ENCODE data around the gene EPHB3. TPM values are rescaled to one million over a fixed set of nuclear protein-coding genes. Genes with fewer than 3 reads are reported as not detected.

Gene EPHB3
- total and polyA plus RNA-seq, 4 experiments from 2014 or later: 0.04 to 0.79 (median 0.48) TPM

GRCh38 chr3:184538666-184539431 lies 22.7 kb upstream of the EPHB3 start:
- Mint-ChIP-seq H3K27ac (no peak overlapping the region), H3K9me3 (peaks cover 0 to 2% (median 0%) of the 10 kb centered on the region in 8 donors), H3K4me1 (peaks cover 5 to 9% (median 7%) of the 10 kb centered on the region in 4 donors), H3K36me3 (no peaks in the 10 kb centered on the region), H3K27me3 (peaks cover 8 to 29% of the 10 kb centered on the region in 2 donors), H3K4me3 (no peak overlapping the region)
- no peak for DNase-seq
- H3K9me3 ChIP-seq (ENCODE audit: control insufficient read depth in 1 of 2, low read length in 2 of 2): no peaks in the 10 kb centered on the region
- intact Hi-C loops (cut with micrococcal nuclease): no loop called here
- CTCF ChIA-PET (ENCODE audit: partially characterized antibody): interaction anchor here (0.6 to 8.5 kb wide), 14 partner anchors 10 to 1250 kb away, joined by 3 to 68 read pairs (median 4); no protein-coding TSS in a partner anchor
- H3K4me1 ChIP-seq (ENCODE audit: insufficient read depth, low read length): peaks cover 8% of the 10 kb centered on the region
- H3K27ac ChIP-seq (ENCODE audit: low read depth, low read length): no peak overlapping the region
- no peaks in the 10 kb centered on the region for H3K36me3 ChIP-seq (ENCODE audit: insufficient read depth, low read length)
- H3K27me3 ChIP-seq (ENCODE audit: insufficient read depth, low read length): peaks cover 5% of the 10 kb centered on the region
- no peak overlapping the region for H3K4me3 ChIP-seq (ENCODE audit: low read length in 2 of 2)
- POLR2A ChIA-PET (ENCODE audit: partially characterized antibody): no interaction called here

- no peak overlapping the region for H3K4me3 Mint-ChIP-seq
- H3K27ac ChIP-seq (ENCODE audit: low read depth, low read length): no peak overlapping the region
- H3K4me1 ChIP-seq (ENCODE audit: insufficient read depth, low read length): peaks cover 12% of the 10 kb centered on the region
- POLR2A ChIA-PET (ENCODE audit: partially characterized antibody): no interaction called here
- peaks cover 0 to 2% (median 0%) of the 10 kb centered on the region in 8 donors for H3K9me3 Mint-ChIP-seq
- no peaks in the 10 kb centered on the region for H3K36me3 ChIP-seq (ENCODE audit: insufficient read depth, low read length)
- peaks cover 11 to 32% of the 10 kb centered on the region in 2 donors for H3K27me3 Mint-ChIP-seq
- H3K27ac Mint-ChIP-seq: no peak overlapping the region
- peaks cover 5% of the 10 kb centered on the region for H3K27me3 ChIP-seq (ENCODE audit: insufficient read depth, low read length)
- no peaks in the 10 kb centered on the region for H3K36me3 Mint-ChIP-seq
- intact Hi-C loops (cut with micrococcal nuclease): loop anchor here (10.0 kb wide), 1 partner anchor 405 kb away; the partner anchor contains the start of gene EIF2B5
- H3K4me3 ChIP-seq (ENCODE audit: low read length in 2 of 2): no peak overlapping the region
- no peaks in the 10 kb centered on the region for H3K9me3 ChIP-seq (ENCODE audit: control insufficient read depth in 1 of 2, low read length in 2 of 2)
- DNase-seq: no peak
- H3K4me1 Mint-ChIP-seq: peaks cover 9 to 13% (median 11%) of the 10 kb centered on the region in 4 donors
- CTCF ChIA-PET (ENCODE audit: partially characterized antibody): interaction anchor here (0.7 to 8.5 kb wide), 21 partner anchors 9 to 656 kb away, joined by 3 to 68 read pairs (median 5); partner anchors contain the start of gene PARL
These were observed 21.7 kb upstream of the EPHB3 start for GRCh38 chr3:184539801-184540435.

- ChIA-PET POLR2A (ENCODE audit: partially characterized antibody) (interaction anchor here (0.8 kb wide), 1 partner anchor 83 kb away, joined by 3 read pairs; no protein-coding TSS in a partner anchor), CTCF (ENCODE audit: partially characterized antibody) (interaction anchor here (0.7 to 8.5 kb wide), 30 partner anchors 10 to 657 kb away, joined by 3 to 68 read pairs (median 4); partner anchors contain the start of gene PARL)
- Histone ChIP-seq H3K27ac (ENCODE audit: low read depth, low read length) (no peak overlapping the region), H3K27me3 (ENCODE audit: insufficient read depth, low read length) (peaks cover 5% of the 10 kb centered on the region), H3K4me1 (ENCODE audit: insufficient read depth, low read length) (peaks cover 12% of the 10 kb centered on the region), H3K4me3 (ENCODE audit: low read length in 2 of 2) (no peak overlapping the region), H3K36me3 (ENCODE audit: insufficient read depth, low read length) (no peaks in the 10 kb centered on the region), H3K9me3 (ENCODE audit: control insufficient read depth in 1 of 2, low read length in 2 of 2) (no peaks in the 10 kb centered on the region)
- no peaks in the 10 kb centered on the region for H3K36me3 Mint-ChIP-seq
- peaks cover 9 to 13% (median 11%) of the 10 kb centered on the region in 4 donors for H3K4me1 Mint-ChIP-seq
- DNase-seq: peak; percentile 68 to 74 (median 69)
- intact Hi-C loops (cut with micrococcal nuclease): loop anchor here (10.0 kb wide), 1 partner anchor 406 kb away; the partner anchor contains the start of gene EIF2B5
- no peaks in the 10 kb centered on the region for H3K9me3 Mint-ChIP-seq
- peak overlapping the region in 1 of 8 donors; percentile 10 for H3K4me3 Mint-ChIP-seq
- peaks cover 9 to 28% of the 10 kb centered on the region in 2 donors for H3K27me3 Mint-ChIP-seq
- H3K27ac Mint-ChIP-seq: peak overlapping the region in 1 of 7 donors; percentile 10
These were observed 20.6 kb upstream of the EPHB3 start for GRCh38 chr3:184540777-184541681.

- no peak overlapping the region for H3K27ac ChIP-seq (ENCODE audit: low read depth, low read length)
- H3K27ac Mint-ChIP-seq: no peak overlapping the region
- peaks cover 9 to 31% of the 10 kb centered on the region in 2 donors for H3K27me3 Mint-ChIP-seq
- no peaks in the 10 kb centered on the region for H3K9me3 Mint-ChIP-seq
- CTCF ChIA-PET (ENCODE audit: partially characterized antibody): interaction anchor here (0.9 to 8.5 kb wide), 24 partner anchors 9 to 646 kb away, joined by 3 to 68 read pairs (median 6); no protein-coding TSS in a partner anchor
- H3K9me3 ChIP-seq (ENCODE audit: control insufficient read depth in 1 of 2, low read length in 2 of 2): no peaks in the 10 kb centered on the region
- no peak for DNase-seq
- intact Hi-C loops (cut with micrococcal nuclease): loop anchor here (10.0 kb wide), 1 partner anchor 407 kb away; the partner anchor contains the start of gene EIF2B5
- no peak overlapping the region for H3K4me3 ChIP-seq (ENCODE audit: low read length in 2 of 2)
- H3K4me3 Mint-ChIP-seq: no peak overlapping the region
- no peaks in the 10 kb centered on the region for H3K36me3 ChIP-seq (ENCODE audit: insufficient read depth, low read length)
- peaks cover 5% of the 10 kb centered on the region for H3K27me3 ChIP-seq (ENCODE audit: insufficient read depth, low read length)
- peaks cover 12% of the 10 kb centered on the region for H3K4me1 ChIP-seq (ENCODE audit: insufficient read depth, low read length)
- POLR2A ChIA-PET (ENCODE audit: partially characterized antibody): no interaction called here
- peaks cover 9 to 13% (median 12%) of the 10 kb centered on the region in 4 donors for H3K4me1 Mint-ChIP-seq
- H3K36me3 Mint-ChIP-seq: no peaks in the 10 kb centered on the region
These were observed 19.6 kb upstream of the EPHB3 start for GRCh38 chr3:184541886-184542562.

GRCh38 chr3:184542577-184542976 lies 19.0 kb upstream of the EPHB3 start:
- ChIA-PET CTCF (ENCODE audit: partially characterized antibody) (interaction anchor here (1.2 to 8.5 kb wide), 17 partner anchors 9 to 235 kb away, joined by 3 to 68 read pairs (median 19); no protein-coding TSS in a partner anchor), POLR2A (ENCODE audit: partially characterized antibody) (no interaction called here)
- intact Hi-C loops (cut with micrococcal nuclease): loop anchor here (10.0 kb wide), 1 partner anchor 408 kb away; the partner anchor contains the start of gene EIF2B5
- H3K36me3 ChIP-seq (ENCODE audit: insufficient read depth, low read length): no peaks in the 10 kb centered on the region
- H3K27me3 ChIP-seq (ENCODE audit: insufficient read depth, low read length): peaks cover 5% of the 10 kb centered on the region
- no peak overlapping the region for H3K4me3 Mint-ChIP-seq
- H3K4me1 Mint-ChIP-seq: peaks cover 9 to 13% (median 12%) of the 10 kb centered on the region in 4 donors
- no peaks in the 10 kb centered on the region for H3K9me3 Mint-ChIP-seq
- H3K27ac Mint-ChIP-seq: no peak overlapping the region
- no peak overlapping the region for H3K27ac ChIP-seq (ENCODE audit: low read depth, low read length)
- H3K4me1 ChIP-seq (ENCODE audit: insufficient read depth, low read length): peaks cover 12% of the 10 kb centered on the region
- peaks cover 9 to 31% of the 10 kb centered on the region in 2 donors for H3K27me3 Mint-ChIP-seq
- H3K36me3 Mint-ChIP-seq: no peaks in the 10 kb centered on the region
- DNase-seq: no peak
- H3K4me3 ChIP-seq (ENCODE audit: low read length in 2 of 2): no peak overlapping the region
- H3K9me3 ChIP-seq (ENCODE audit: control insufficient read depth in 1 of 2, low read length in 2 of 2): no peaks in the 10 kb centered on the region

- Mint-ChIP-seq H3K9me3 (no peaks in the 10 kb centered on the region), H3K4me1 (peaks cover 9 to 13% (median 12%) of the 10 kb centered on the region in 4 donors), H3K27ac (no peak overlapping the region), H3K27me3 (peaks cover 11 to 30% of the 10 kb centered on the region in 2 donors), H3K4me3 (peak overlapping the region in 2 of 8 donors; percentile 59 to 64), H3K36me3 (no peaks in the 10 kb centered on the region)
- intact Hi-C loops (cut with micrococcal nuclease): loop anchor here (10.0 kb wide), 1 partner anchor 408 kb away; the partner anchor contains the start of gene EIF2B5
- peaks cover 5% of the 10 kb centered on the region for H3K27me3 ChIP-seq (ENCODE audit: insufficient read depth, low read length)
- no peak overlapping the region for H3K27ac ChIP-seq (ENCODE audit: low read depth, low read length)
- ChIA-PET POLR2A (ENCODE audit: partially characterized antibody) (no interaction called here), CTCF (ENCODE audit: partially characterized antibody) (interaction anchor here (1.3 to 8.5 kb wide), 11 partner anchors 8 to 189 kb away, joined by 4 to 68 read pairs (median 25); no protein-coding TSS in a partner anchor)
- no peaks in the 10 kb centered on the region for H3K36me3 ChIP-seq (ENCODE audit: insufficient read depth, low read length)
- H3K4me1 ChIP-seq (ENCODE audit: insufficient read depth, low read length): peaks cover 12% of the 10 kb centered on the region
- no peaks in the 10 kb centered on the region for H3K9me3 ChIP-seq (ENCODE audit: control insufficient read depth in 1 of 2, low read length in 2 of 2)
- H3K4me3 ChIP-seq (ENCODE audit: low read length in 2 of 2): no peak overlapping the region
- no peak for DNase-seq
These were observed 18.3 kb upstream of the EPHB3 start for GRCh38 chr3:184543256-184543655.
